HG03097 (cell line): ENCODE results near the gene POGK.

ENCODE experiments used
- ATAC-seq: cut with Tn5 transposase; IDR thresholded peaks from one replicate; pipeline ENCODE4 v1.9.1; 2021; ENCODE audit not compliant: unreplicated experiment, low FRiP score

POGK gene

GRCh38 chr1:166900987-166901386 is 61.7 kb downstream of the POGK start:
- ATAC-seq, result no peak

- ATAC-seq, result no peak
Observed at GRCh38 chr1:166902279-166902678, 63.0 kb downstream of the POGK start.

GRCh38 chr1:166903232-166903631 is 64.0 kb downstream of the POGK start:
- no peak for ATAC-seq

GRCh38 chr1:166905136-166905535 is 65.9 kb downstream of the POGK start:
- no peak for ATAC-seq

- no peak for ATAC-seq
Observed at GRCh38 chr1:166905900-166906299, 66.6 kb downstream of the POGK start.
